SK-N-SH (cell line): Measurements from ENCODE around the gene C12orf42. TPM values are rescaled to one million over a fixed set of nuclear protein-coding genes. Genes with fewer than 3 reads are reported as not detected.

Source experiments
- CTCF ChIA-PET: fragments of 300-600, 350-600 bp; formaldehyde crosslinking; extraction: SDS; loops from one replicate; lab custom pipeline; 2021; lab: Yijun Ruan, JAX
- POLR2A ChIA-PET: fragments of 350-600 bp; sonication (Branson Sonifier 250); formaldehyde crosslinking; extraction: SDS; loops from one replicate; lab custom pipeline; 2020; ENCODE audit warnings: antibody characterized with exemption, inconsistent platforms; lab: Yijun Ruan, JAX
- DNase-seq: peaks from one replicate; pipeline ENCODE4 v3.0.0; 2012
- H2AFZ ChIP-seq: fragments of 200-600 bp; sonication (generic); 2 replicates; pipeline ENCODE4 v1.8.1; 2016; ENCODE audit warnings: antibody characterized with exemption, mild to moderate bottlenecking, low read depth
- H3F3A ChIP-seq: fragments of 200-600 bp; sonication (generic); replicated peaks from 2 replicates; pipeline ENCODE3; 2016; ENCODE audit warnings: antibody characterized with exemption, mild to moderate bottlenecking; ENCODE audit not compliant: insufficient read depth
- H3K27ac ChIP-seq, 2 experiments: fragments of 200-500 bp in 1 of 2; fragments of 200-600 bp in 1 of 2; sonication (Bioruptor generic) in 1 of 2; sonication (generic), shearing (Covaris generic) in 1 of 2; 2 replicates each; pipeline versions ENCODE4 v1.5.1 to v1.6.1; 2014 to 2016; ENCODE audit warnings: low read depth in 2 of 2, inconsistent platforms in 1 of 2, low read length in 1 of 2, mild to moderate bottlenecking in 1 of 2, mixed read lengths in 1 of 2
- H3K27me3 ChIP-seq: fragments of 200-600 bp; sonication (generic), shearing (Covaris generic); 2 replicates; pipeline ENCODE4 v1.6.1; 2016; ENCODE audit warnings: mixed run types; ENCODE audit not compliant: insufficient read depth
- H3K36me3 ChIP-seq, 2 experiments: fragments of 200-500 bp in 1 of 2; fragments of 200-600 bp in 1 of 2; sonication (Bioruptor generic) in 1 of 2; sonication (generic) in 1 of 2; replicated peaks in 1 of 2; 2 replicates each; pipeline versions ENCODE3 to v1.5.1; 2014 to 2016; ENCODE audit warnings: low read length in 1 of 2, mild to moderate bottlenecking in 1 of 2; ENCODE audit not compliant: insufficient read depth in 2 of 2, control insufficient read depth in 1 of 2
- H3K4me1 ChIP-seq, 2 experiments: fragments of 200-500 bp in 1 of 2; fragments of 200-600 bp in 1 of 2; sonication (Bioruptor generic) in 1 of 2; sonication (generic), shearing (Covaris generic) in 1 of 2; 2 replicates each; pipeline versions ENCODE4 v1.5.1 to v1.6.1; 2014 to 2016; ENCODE audit warnings: low read depth in 1 of 2, low read length in 1 of 2, mixed run types in 1 of 2; ENCODE audit not compliant: insufficient read depth in 2 of 2, control insufficient read depth in 1 of 2
- H3K4me2 ChIP-seq: fragments of 200-600 bp; sonication (generic), shearing (Covaris generic); 2 replicates; pipeline ENCODE4 v1.6.1; 2017; ENCODE audit warnings: mixed run types
- H3K4me3 ChIP-seq, 2 experiments: fragments of 200-500 bp in 1 of 2; fragments of 200-600 bp in 1 of 2; sonication (Bioruptor generic) in 1 of 2; sonication (generic), shearing (Covaris generic) in 1 of 2; 2 replicates each; pipeline versions ENCODE4 v1.5.1 to v1.8.1; 2014 to 2016; ENCODE audit warnings: low read depth in 2 of 2, inconsistent platforms in 1 of 2, low read length in 1 of 2, mild to moderate bottlenecking in 1 of 2, mixed read lengths in 1 of 2, moderate library complexity in 1 of 2
- H3K79me2 ChIP-seq: fragments of 200-600 bp; sonication (generic); 2 replicates; pipeline ENCODE4 v1.8.1; 2017; ENCODE audit warnings: mild to moderate bottlenecking; ENCODE audit not compliant: insufficient read depth
- H3K9ac ChIP-seq: fragments of 200-600 bp; sonication (generic); 2 replicates; pipeline ENCODE4 v1.6.1; 2017; ENCODE audit warnings: mixed run types
- H3K9me2 ChIP-seq: fragments of 200-600 bp; sonication (generic); 2 replicates; pipeline ENCODE4 v1.6.1; 2017; ENCODE audit warnings: mixed run types
- H3K9me3 ChIP-seq: fragments of 200-600 bp; sonication (generic); 2 replicates; pipeline ENCODE4 v1.6.1; 2017; ENCODE audit warnings: mixed run types, mild to moderate bottlenecking, moderate library complexity
- H4K20me1 ChIP-seq: fragments of 200-600 bp; sonication (generic); 2 replicates; pipeline ENCODE4 v1.6.1; 2017; ENCODE audit warnings: mild to moderate bottlenecking, mixed run types; ENCODE audit not compliant: insufficient read depth
- ELF1 ChIP-seq: IDR thresholded peaks from 2 replicates; pipeline ENCODE4 v1.4.0; 2012
- EP300 ChIP-seq, 2 experiments: IDR thresholded peaks; 2 replicates each; pipeline versions ENCODE4 v1.4.0 to v1.6.1; 2012; ENCODE audit warnings: borderline replicate concordance in 1 of 2, low read depth in 1 of 2, low read length in 1 of 2
- FOSL2 ChIP-seq: IDR thresholded peaks from 2 replicates; pipeline ENCODE4 v1.4.0; 2012; ENCODE audit warnings: low read depth, mild to moderate bottlenecking, moderate library complexity, borderline replicate concordance
- FOXM1 ChIP-seq: IDR thresholded peaks from 2 replicates; pipeline ENCODE4 v1.4.0; 2012; ENCODE audit warnings: low read depth, mild to moderate bottlenecking
- GABPA ChIP-seq: IDR thresholded peaks from 2 replicates; pipeline ENCODE4 v1.4.0; 2012; ENCODE audit warnings: low read depth, mild to moderate bottlenecking
- GATA2 ChIP-seq: sonication (generic); formaldehyde crosslinking; IDR thresholded peaks from 2 replicates; pipeline ENCODE4 v1.5.0; 2020; ENCODE audit warnings: mild to moderate bottlenecking, missing genetic modification reagents
- IRF3 ChIP-seq: fragments of 150-350 bp; IDR thresholded peaks from 2 replicates; pipeline ENCODE4 v1.6.1; 2016; ENCODE audit warnings: mild to moderate bottlenecking, low read depth, low read length
- MAX ChIP-seq: IDR thresholded peaks from 2 replicates; pipeline ENCODE4 v1.4.0; 2012; ENCODE audit warnings: low read depth
- MXI1 ChIP-seq: IDR thresholded peaks from 2 replicates; pipeline ENCODE4 v1.6.1; 2012; ENCODE audit warnings: mild to moderate bottlenecking, low read depth, low read length, improper control_type of control experiment
- REST ChIP-seq: IDR thresholded peaks from 2 replicates; pipeline ENCODE4 v1.6.1; 2012; ENCODE audit warnings: mild to moderate bottlenecking, low read depth, low read length, moderate library complexity
- SIN3A ChIP-seq: IDR thresholded peaks from 2 replicates; pipeline ENCODE4 v1.6.1; 2012; ENCODE audit warnings: low read depth, mild to moderate bottlenecking, low read length, moderate library complexity, borderline replicate concordance
- SMC3 ChIP-seq: IDR thresholded peaks from 2 replicates; pipeline ENCODE4 v1.6.1; 2012; ENCODE audit warnings: low read depth, low read length, improper control_type of control experiment
- TAF1 ChIP-seq: IDR thresholded peaks from 2 replicates; pipeline ENCODE4 v1.6.1; 2012; ENCODE audit warnings: low read depth, mild to moderate bottlenecking, low read length, moderate library complexity, borderline replicate concordance
- TEAD4 ChIP-seq: IDR thresholded peaks from 2 replicates; pipeline ENCODE4 v1.4.0; 2012; ENCODE audit warnings: mild to moderate bottlenecking, borderline replicate concordance; ENCODE audit not compliant: insufficient read depth
- USF1 ChIP-seq: IDR thresholded peaks from 2 replicates; pipeline ENCODE4 v1.4.0; 2012; ENCODE audit warnings: low read depth, borderline replicate concordance
- ZBTB33 ChIP-seq: IDR thresholded peaks from 2 replicates; pipeline ENCODE4 v1.4.0; 2012; ENCODE audit warnings: low read depth, borderline replicate concordance
- WGBS: methylation state at CpG from one replicate; pipeline ENCODE4 v1.1.6; 2017; ENCODE audit warnings: low lambda C conversion rate; 5-methylcytosine and 5-hydroxymethylcytosine counted together
- polyA plus RNA-seq, 3 experiments: library from polyadenylated mRNA; depleted of rRNA; stranded (reverse); fragments of >200 nt; gene quantifications; 2 replicates each; pipeline ENCODE4 v1.2.3, GENCODE V29; 2012

Gene C12orf42
- polyA plus RNA-seq, 1 of the 3 experiments (the other 2 are of a cell fraction), result not detected

- TF ChIP-seq GATA2 (CRISPR knock-in tag) (no peak), SIN3A (no peak), TAF1 (no peak), TEAD4 (no peak), SMC3 (no peak), FOSL2 (no peak), MXI1 (no peak), ZBTB33 (no peak), REST (no peak), GABPA (no peak), FOXM1 (no peak), IRF3 (no peak), USF1 (no peak), MAX (no peak), ELF1 (no peak), EP300 (IDR thresholded peaks at IDR 0.05; ENCODE audit: borderline replicate concordance in 1 of 2, low read depth in 1 of 2, low read length in 1 of 2) (no peak)
- H3K4me2 ChIP-seq, result no peak overlapping the region
- no peak overlapping the region for H3K9ac ChIP-seq
- 52% methylated on average over 4 of the region's 4 CpGs for WGBS
- no peaks in the 10 kb centered on the region for H3K9me2 ChIP-seq
- no peak overlapping the region for H3K27ac ChIP-seq
- no peaks in the 10 kb centered on the region for H3K9me3 ChIP-seq
- no peaks in the 10 kb centered on the region for H3K79me2 ChIP-seq
- no peak overlapping the region for H3K4me3 ChIP-seq
- H3F3A ChIP-seq, result no peaks in the 10 kb centered on the region
- H2AFZ ChIP-seq, result no peak overlapping the region
- H4K20me1 ChIP-seq, result no peaks in the 10 kb centered on the region
- H3K4me1 ChIP-seq, result peaks cover 0 to 7% of the 10 kb centered on the region in 2 experiments; a peak in 1 of 4 replicates
- ChIA-PET POLR2A (no interaction called here), CTCF (interaction anchor here (0.7 to 1.5 kb wide), 3 partner anchors 10 to 402 kb away, joined by 3 to 11 read pairs (median 8); no protein-coding TSS in a partner anchor)
- no peak for DNase-seq
- no peaks in the 10 kb centered on the region for H3K27me3 ChIP-seq
- no peaks in the 10 kb centered on the region for H3K36me3 ChIP-seq
Observed at GRCh38 chr12:103493199-103493598, 2.6 kb downstream of the C12orf42 start.
